AG04450 (cell line): ENCODE results near the gene SLC5A2. TPM values are rescaled to one million over a fixed set of nuclear protein-coding genes. Genes with fewer than 3 reads are reported as not detected.
"Not testable (repeated sequence)": the region's sequence is repeated elsewhere in the genome, so short reads cannot be mapped to it uniquely, and the experiment has no call there.

ENCODE experiments used
- CTCF ChIA-PET: fragments of 300-600, 350-600 bp; formaldehyde crosslinking; extraction: SDS; loops from one replicate; lab custom pipeline; 2022; ENCODE audit warnings: antibody characterized with exemption, inconsistent platforms; lab: Charles Lee
- POLR2A ChIA-PET: fragments of 350-600 bp; formaldehyde crosslinking; extraction: SDS; loops from one replicate; lab custom pipeline; 2021; ENCODE audit warnings: antibody characterized with exemption, inconsistent platforms; lab: Yijun Ruan, JAX
- DNase-seq: peaks from one replicate; pipeline ENCODE4 v3.0.0-alpha.2; 2011; ENCODE audit warnings: low read depth, low spot score
- H3K27ac ChIP-seq: one replicate; pipeline ENCODE4 v1.5.1; 2012; ENCODE audit warnings: low read depth, low read length, control low read depth
- H3K27me3 ChIP-seq: one replicate; pipeline ENCODE4 v1.6.0; 2012; ENCODE audit warnings: low read length; ENCODE audit not compliant: control insufficient read depth, insufficient read depth
- H3K4me3 ChIP-seq: 2 replicates; pipeline ENCODE4 v1.5.1; 2011; ENCODE audit warnings: mild to moderate bottlenecking, low read depth, low read length, control low read depth
- H3K9me3 ChIP-seq: 2 replicates; pipeline ENCODE4 v1.5.1; 2012; ENCODE audit warnings: low read length; ENCODE audit not compliant: control insufficient read depth, insufficient read depth
- polyA plus RNA-seq: library from polyadenylated mRNA; depleted of rRNA; stranded (reverse); fragments of >200 nt; gene quantifications from 2 replicates; pipeline ENCODE4 v1.2.3, GENCODE V29; 2011
- TF ChIP-seq, protein P1 (sequence below): IDR thresholded peaks from 2 replicates; pipeline ENCODE4 v1.5.1; 2011; ENCODE audit warnings: low read depth, low read length, control low read depth, inconsistent platforms

SLC5A2 gene
- polyA plus RNA-seq, 1 experiment = not detected

DNA sequence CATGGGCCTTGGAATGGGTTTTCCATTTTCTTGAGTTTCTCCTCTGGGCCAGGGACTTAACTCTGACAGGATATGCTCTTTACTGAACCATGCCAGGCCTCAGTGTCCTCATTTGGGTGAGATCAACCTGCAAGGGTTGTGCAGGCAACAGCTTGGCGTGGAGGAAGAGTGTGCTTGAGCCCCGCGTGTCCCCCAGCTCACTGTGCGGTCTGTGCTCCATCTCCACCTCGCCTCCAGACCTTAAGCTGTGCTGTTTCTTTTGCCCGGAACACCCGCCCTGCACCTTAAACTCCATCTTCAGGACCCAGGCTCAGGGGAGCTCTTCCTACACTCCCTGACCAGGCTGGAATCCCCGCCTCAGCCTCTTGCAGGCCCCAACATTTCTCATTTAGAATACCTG is 15.6 kb downstream of the SLC5A2 start:
- H3K27me3 ChIP-seq = no peaks in the 10 kb centered on the region
- H3K9me3 ChIP-seq = no peaks in the 10 kb centered on the region
- H3K27ac ChIP-seq = no peak overlapping the region
- no peak for DNase-seq
- ChIA-PET POLR2A (interaction anchor here (0.8 kb wide), 1 partner anchor 8 kb away, joined by 3 read pairs; no protein-coding TSS in a partner anchor), CTCF (no interaction called here)
- no peak overlapping the region for H3K4me3 ChIP-seq
- TF ChIP-seq, protein P1, sequence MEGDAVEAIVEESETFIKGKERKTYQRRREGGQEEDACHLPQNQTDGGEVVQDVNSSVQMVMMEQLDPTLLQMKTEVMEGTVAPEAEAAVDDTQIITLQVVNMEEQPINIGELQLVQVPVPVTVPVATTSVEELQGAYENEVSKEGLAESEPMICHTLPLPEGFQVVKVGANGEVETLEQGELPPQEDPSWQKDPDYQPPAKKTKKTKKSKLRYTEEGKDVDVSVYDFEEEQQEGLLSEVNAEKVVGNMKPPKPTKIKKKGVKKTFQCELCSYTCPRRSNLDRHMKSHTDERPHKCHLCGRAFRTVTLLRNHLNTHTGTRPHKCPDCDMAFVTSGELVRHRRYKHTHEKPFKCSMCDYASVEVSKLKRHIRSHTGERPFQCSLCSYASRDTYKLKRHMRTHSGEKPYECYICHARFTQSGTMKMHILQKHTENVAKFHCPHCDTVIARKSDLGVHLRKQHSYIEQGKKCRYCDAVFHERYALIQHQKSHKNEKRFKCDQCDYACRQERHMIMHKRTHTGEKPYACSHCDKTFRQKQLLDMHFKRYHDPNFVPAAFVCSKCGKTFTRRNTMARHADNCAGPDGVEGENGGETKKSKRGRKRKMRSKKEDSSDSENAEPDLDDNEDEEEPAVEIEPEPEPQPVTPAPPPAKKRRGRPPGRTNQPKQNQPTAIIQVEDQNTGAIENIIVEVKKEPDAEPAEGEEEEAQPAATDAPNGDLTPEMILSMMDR = no peak

DNA sequence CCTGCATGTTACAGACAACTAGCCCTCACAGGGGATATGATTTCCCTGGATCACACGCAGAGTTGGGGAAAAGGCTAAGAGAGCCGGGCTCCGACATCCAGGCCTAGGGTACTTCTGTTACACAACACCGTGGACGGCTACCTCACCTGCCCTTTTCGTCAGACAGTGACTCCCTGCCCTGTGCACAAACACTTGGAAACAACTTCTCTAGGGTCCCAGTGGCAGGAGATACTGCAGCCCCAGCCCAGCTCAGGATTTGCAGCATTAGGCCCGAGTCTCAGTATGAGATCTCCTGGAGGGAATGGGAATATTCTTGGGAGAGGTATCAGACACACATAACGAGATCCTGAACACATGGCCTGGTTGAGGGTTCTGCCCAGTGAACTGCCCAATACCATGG is 17.0 kb downstream of the SLC5A2 start:
- TF ChIP-seq, protein P1 = no peak
- no peak overlapping the region for H3K4me3 ChIP-seq
- H3K9me3 ChIP-seq = no peaks in the 10 kb centered on the region
- no peaks in the 10 kb centered on the region for H3K27me3 ChIP-seq
- POLR2A ChIA-PET = no interaction called here
- DNase-seq = no peak
- CTCF ChIA-PET = interaction anchor here (0.6 kb wide), 1 partner anchor 47 kb away, joined by 3 read pairs; no protein-coding TSS in a partner anchor
- H3K27ac ChIP-seq = no peak overlapping the region

- Histone ChIP-seq H3K27ac (no peak overlapping the region), H3K27me3 (no peaks in the 10 kb centered on the region), H3K4me3 (no peak overlapping the region), H3K9me3 (no peaks in the 10 kb centered on the region)
- ChIA-PET POLR2A (interaction anchor here (0.7 to 1.3 kb wide), 2 partner anchors 21 to 28 kb away, joined by 4 read pairs; no protein-coding TSS in a partner anchor), CTCF (interaction anchor here (1.6 kb wide), 1 partner anchor 41 kb away, joined by 5 read pairs; no protein-coding TSS in a partner anchor)
- no peak for DNase-seq
- TF ChIP-seq, protein P1 = no peak
Observed at GRCh38 chr16:31501226-31501965, 18.5 kb downstream of the SLC5A2 start.

DNA sequence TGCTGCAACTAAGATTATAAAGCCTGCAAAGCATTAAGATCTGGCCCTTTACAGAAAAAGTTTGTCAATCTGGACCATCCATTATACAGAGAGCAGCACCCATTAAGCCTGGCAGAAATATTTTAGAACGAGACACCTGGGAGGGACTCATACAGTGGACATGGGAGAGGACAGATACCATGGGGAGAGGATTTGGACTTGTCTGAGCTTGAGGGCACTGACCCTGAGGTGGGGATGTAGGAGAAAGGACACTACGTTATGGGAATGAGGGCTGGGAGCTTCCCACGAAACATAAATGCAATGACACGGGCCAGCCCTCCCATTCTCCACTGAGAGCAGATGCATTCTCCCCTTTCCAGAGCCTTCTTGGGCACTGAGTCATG is 19.0 kb downstream of the SLC5A2 start:
- TF ChIP-seq, protein P1 = no peak
- no peaks in the 10 kb centered on the region for H3K9me3 ChIP-seq
- CTCF ChIA-PET = interaction anchor here (0.9 to 1.6 kb wide), 3 partner anchors 41 to 49 kb away, joined by 4 to 7 read pairs (median 5); no protein-coding TSS in a partner anchor
- POLR2A ChIA-PET = interaction anchor here (0.7 to 1.3 kb wide), 2 partner anchors 21 to 27 kb away, joined by 4 read pairs; no protein-coding TSS in a partner anchor
- H3K27ac ChIP-seq = no peak overlapping the region
- no peaks in the 10 kb centered on the region for H3K27me3 ChIP-seq
- no peak for DNase-seq
- no peak overlapping the region for H3K4me3 ChIP-seq

DNA sequence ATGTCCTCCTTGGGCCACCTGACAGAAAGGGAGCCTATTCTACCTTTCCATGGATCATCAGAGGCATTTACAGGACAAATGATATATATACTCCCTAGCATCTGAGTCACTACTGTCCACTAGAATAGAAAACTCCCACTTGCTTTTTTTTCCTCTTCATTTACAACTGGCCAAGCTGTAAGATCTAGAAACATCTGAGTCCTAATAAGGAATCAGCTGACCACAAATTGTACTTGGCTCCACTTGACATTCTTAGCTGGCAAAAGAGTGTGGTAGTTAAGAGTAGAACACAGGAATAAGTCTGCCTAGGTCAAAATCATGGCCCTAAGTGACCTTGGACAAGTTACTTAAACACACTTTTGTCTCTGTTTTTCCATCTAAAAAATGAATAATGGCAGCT is 20.1 kb downstream of the SLC5A2 start:
- H3K27ac ChIP-seq = no peak overlapping the region

GRCh38 chr16:31503555-31503954 is 20.6 kb downstream of the SLC5A2 start:
- POLR2A ChIA-PET = interaction anchor here (0.7 kb wide), 1 partner anchor 46 kb away, joined by 3 read pairs; no protein-coding TSS in a partner anchor
- H3K4me3 ChIP-seq, H3K27me3 ChIP-seq, DNase-seq, H3K27ac ChIP-seq, H3K9me3 ChIP-seq: not testable (repeated sequence)
- CTCF ChIA-PET = interaction anchor here (0.6 to 1.6 kb wide), 2 partner anchors 43 to 182 kb away, joined by 4 to 6 read pairs; no protein-coding TSS in a partner anchor

More for the DNA sequence above, 20.1 kb downstream of the SLC5A2 start:
- no peaks in the 10 kb centered on the region for H3K9me3 ChIP-seq
- ChIA-PET POLR2A (no interaction called here), CTCF (interaction anchor here (0.9 to 1.6 kb wide), 3 partner anchors 42 to 50 kb away, joined by 4 to 7 read pairs (median 6); no protein-coding TSS in a partner anchor)
- DNase-seq = no peak
- no peaks in the 10 kb centered on the region for H3K27me3 ChIP-seq
- no peak overlapping the region for H3K4me3 ChIP-seq
- TF ChIP-seq, protein P1 = no peak
